ENCODE data around the gene RSPH6A. TPM values are rescaled to one million over a fixed set of nuclear protein-coding genes. Genes with fewer than 3 reads are reported as not detected.

RSPH6A gene
- total and polyA plus RNA-seq, 10 of the 15 experiments (the other 5 are each of a cell fraction or from before 2014, with no cell fraction given) = 0.03 to 0.41 (median 0.22) TPM; not detected in 4

DNA sequence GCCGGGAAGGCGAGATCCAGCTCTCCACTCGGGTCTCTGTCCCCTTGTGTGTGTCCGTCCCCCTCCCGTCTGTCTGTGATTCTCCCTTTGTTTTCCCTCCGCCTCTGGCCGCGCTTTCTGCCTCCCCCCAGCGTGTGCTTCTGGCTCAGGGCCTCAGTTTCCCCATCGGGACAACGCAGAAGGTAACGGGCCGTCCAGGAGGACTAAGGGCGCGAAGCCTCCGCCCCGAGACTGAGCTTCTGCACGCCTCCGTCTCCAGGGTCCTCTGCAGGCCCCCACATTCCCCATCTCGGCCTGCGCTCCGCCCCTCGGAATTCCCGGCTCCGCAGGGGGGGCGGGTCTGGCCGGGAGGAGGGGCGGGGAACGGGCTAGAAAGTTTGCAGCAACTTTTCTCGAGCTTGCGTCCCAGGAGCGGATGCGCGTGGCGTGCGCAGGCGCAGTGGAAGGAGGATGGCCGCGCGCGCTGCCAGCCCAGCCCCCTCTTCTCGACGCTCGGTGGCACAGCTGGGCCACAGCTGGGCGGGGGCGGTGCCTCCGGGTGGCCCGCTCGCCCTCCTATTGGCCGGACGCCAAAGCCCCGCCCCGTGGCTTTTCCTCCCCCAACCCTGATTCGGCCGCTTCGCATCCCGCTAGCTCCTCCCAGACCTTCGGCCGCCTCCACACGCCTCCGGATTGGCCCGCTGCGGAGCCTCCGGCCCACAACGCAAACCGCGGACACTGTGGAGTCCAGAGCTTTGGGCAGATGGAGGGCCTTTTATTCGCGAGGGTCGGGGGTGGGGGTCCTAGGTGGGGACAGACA lies 45.9 kb downstream of the RSPH6A start, which contains the start of gene SIX5 (continued):
- TF ChIP-seq, protein P1, sequence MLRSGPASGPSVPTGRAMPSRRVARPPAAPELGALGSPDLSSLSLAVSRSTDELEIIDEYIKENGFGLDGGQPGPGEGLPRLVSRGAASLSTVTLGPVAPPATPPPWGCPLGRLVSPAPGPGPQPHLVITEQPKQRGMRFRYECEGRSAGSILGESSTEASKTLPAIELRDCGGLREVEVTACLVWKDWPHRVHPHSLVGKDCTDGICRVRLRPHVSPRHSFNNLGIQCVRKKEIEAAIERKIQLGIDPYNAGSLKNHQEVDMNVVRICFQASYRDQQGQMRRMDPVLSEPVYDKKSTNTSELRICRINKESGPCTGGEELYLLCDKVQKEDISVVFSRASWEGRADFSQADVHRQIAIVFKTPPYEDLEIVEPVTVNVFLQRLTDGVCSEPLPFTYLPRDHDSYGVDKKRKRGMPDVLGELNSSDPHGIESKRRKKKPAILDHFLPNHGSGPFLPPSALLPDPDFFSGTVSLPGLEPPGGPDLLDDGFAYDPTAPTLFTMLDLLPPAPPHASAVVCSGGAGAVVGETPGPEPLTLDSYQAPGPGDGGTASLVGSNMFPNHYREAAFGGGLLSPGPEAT (IDR thresholded peaks at IDR 0.05; ENCODE audit: low read depth) = peak; percentile 36
- peak; percentile 9 to 59; a peak in 1 of 4 replicates for TF ChIP-seq IKZF2 (IDR thresholded peaks at IDR 0.05)
- peak; percentile 88 for TF ChIP-seq SP1 (IDR thresholded peaks at IDR 0.05; ENCODE audit: low read depth, low read length)
- TF ChIP-seq MLLT1 (IDR thresholded peaks at IDR 0.05) = peak; percentile 35
- TF ChIP-seq MYC (IDR thresholded peaks at IDR 0.05; ENCODE audit: insufficient read depth, insufficient read length, insufficient replicate concordance, low read length, severe bottlenecking) = peak; percentile 59
- TF ChIP-seq BACH1 (IDR thresholded peaks at IDR 0.05; ENCODE audit: borderline replicate concordance) = peak; percentile 18; the same call in 1 of the 2 replicates
- TF ChIP-seq YBX1 (IDR thresholded peaks at IDR 0.05) = no peak
- no peak for TF ChIP-seq ESRRA (IDR thresholded peaks at IDR 0.05; ENCODE audit: low read length)
- peak; percentile 94 for TF ChIP-seq CUX1 (IDR thresholded peaks at IDR 0.05; ENCODE audit: insufficient replicate concordance, low read depth, low read length)
- TF ChIP-seq, protein P2, sequence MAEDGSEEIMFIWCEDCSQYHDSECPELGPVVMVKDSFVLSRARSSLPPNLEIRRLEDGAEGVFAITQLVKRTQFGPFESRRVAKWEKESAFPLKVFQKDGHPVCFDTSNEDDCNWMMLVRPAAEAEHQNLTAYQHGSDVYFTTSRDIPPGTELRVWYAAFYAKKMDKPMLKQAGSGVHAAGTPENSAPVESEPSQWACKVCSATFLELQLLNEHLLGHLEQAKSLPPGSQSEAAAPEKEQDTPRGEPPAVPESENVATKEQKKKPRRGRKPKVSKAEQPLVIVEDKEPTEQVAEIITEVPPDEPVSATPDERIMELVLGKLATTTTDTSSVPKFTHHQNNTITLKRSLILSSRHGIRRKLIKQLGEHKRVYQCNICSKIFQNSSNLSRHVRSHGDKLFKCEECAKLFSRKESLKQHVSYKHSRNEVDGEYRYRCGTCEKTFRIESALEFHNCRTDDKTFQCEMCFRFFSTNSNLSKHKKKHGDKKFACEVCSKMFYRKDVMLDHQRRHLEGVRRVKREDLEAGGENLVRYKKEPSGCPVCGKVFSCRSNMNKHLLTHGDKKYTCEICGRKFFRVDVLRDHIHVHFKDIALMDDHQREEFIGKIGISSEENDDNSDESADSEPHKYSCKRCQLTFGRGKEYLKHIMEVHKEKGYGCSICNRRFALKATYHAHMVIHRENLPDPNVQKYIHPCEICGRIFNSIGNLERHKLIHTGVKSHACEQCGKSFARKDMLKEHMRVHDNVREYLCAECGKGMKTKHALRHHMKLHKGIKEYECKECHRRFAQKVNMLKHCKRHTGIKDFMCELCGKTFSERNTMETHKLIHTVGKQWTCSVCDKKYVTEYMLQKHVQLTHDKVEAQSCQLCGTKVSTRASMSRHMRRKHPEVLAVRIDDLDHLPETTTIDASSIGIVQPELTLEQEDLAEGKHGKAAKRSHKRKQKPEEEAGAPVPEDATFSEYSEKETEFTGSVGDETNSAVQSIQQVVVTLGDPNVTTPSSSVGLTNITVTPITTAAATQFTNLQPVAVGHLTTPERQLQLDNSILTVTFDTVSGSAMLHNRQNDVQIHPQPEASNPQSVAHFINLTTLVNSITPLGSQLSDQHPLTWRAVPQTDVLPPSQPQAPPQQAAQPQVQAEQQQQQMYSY (CRISPR knock-in tag; IDR thresholded peaks at IDR 0.05) = no peak
- no peak for TF ChIP-seq SREBF2 (IDR thresholded peaks at IDR 0.05; ENCODE audit: low read length)
- TF ChIP-seq RBBP5 (conservative IDR thresholded peaks at IDR 0.05) = no peak
- TF ChIP-seq NRF1 (conservative IDR thresholded peaks at IDR 0.05; ENCODE audit: low read depth, low read length) = peak; percentile 91
- TF ChIP-seq SUPT20H (IDR thresholded peaks at IDR 0.05; ENCODE audit: borderline replicate concordance, control insufficient read depth, low read depth, low read length) = no peak
- TF ChIP-seq KDM1A (IDR thresholded peaks at IDR 0.05; ENCODE audit: borderline replicate concordance) = no peak
